Body of pancreas (tissue), 4 donors: Measurements from ENCODE around the gene TRIM28. TPM values are rescaled to one million over a fixed set of nuclear protein-coding genes. Genes with fewer than 3 reads are reported as not detected.

Experiments
- ATAC-seq: fragments of 150-250 bp; one replicate; pipeline ENCODE4 v1.9.1; 2016
- DNase-seq, 4 donors: peaks; one replicate each; pipeline ENCODE4 v3.0.0-alpha.2; 2019
- H3K27ac ChIP-seq, 4 donors: fragments of 200-600 bp; sonication (generic); 1 replicate in 3 of 4; 2 replicates in 1 of 4; pipeline versions ENCODE4 v1.5.1 to v1.6.1; 2016 to 2019; ENCODE audit warnings: mild to moderate bottlenecking in 1 of 4, mixed read lengths in 1 of 4, moderate library complexity in 1 of 4
- H3K27me3 ChIP-seq, 2 donors: fragments of 200-600 bp; sonication (generic); one replicate each; pipeline ENCODE4 v1.6.0; 2016; ENCODE audit warnings: mild to moderate bottlenecking in 1 of 2
- H3K36me3 ChIP-seq, 2 donors: fragments of 200-600 bp; sonication (generic); replicated peaks in 1 of 2; 2 replicates each; pipeline ENCODE4 v1.5.1; 2016; ENCODE audit warnings: low read depth in 2 of 2; ENCODE audit not compliant: insufficient read depth in 1 of 2
- H3K4me1 ChIP-seq: fragments of 200-600 bp; sonication (generic); one replicate; pipeline ENCODE4 v1.6.0; 2016
- H3K4me3 ChIP-seq, 2 donors: fragments of 200-600 bp; sonication (generic); 1 replicate in 1 of 2; 2 replicates in 1 of 2; pipeline ENCODE4 v1.5.1; 2016 to 2019
- H3K9me3 ChIP-seq, 3 donors: fragments of 200-600 bp; sonication (generic); 1 replicate in 2 of 3; 2 replicates in 1 of 3; pipeline ENCODE4 v1.5.1; 2016
- POLR2A ChIP-seq, 3 donors: fragments of 450-650 bp; IDR thresholded peaks; one replicate each; pipeline ENCODE4 v1.6.1; 2016; ENCODE audit warnings: antibody characterized with exemption in 3 of 3, mild to moderate bottlenecking in 2 of 3
- WGBS, 2 donors: methylation state at CpG; one replicate each; pipeline ENCODE4 v1.1.5; 2017; 5-methylcytosine and 5-hydroxymethylcytosine counted together
- intact Hi-C: fragments of 100-400 bp; cut with DNase I; formaldehyde crosslinking; loops from one replicate; pipeline ENCODE4 v1.15.1; 2023
- total RNA-seq, 2 donors: library from RNA; depleted of rRNA; stranded (reverse); fragments of >200 nt; gene quantifications; one replicate each; pipeline ENCODE4 v1.1.0, GENCODE V29; 2016
- TF ChIP-seq, protein P1 (sequence below), 7 experiments: fragments of 450-650 bp in 4 of 7; fragments of 200-600 bp in 3 of 7; sonication (generic) in 3 of 7; IDR thresholded peaks; one replicate each; pipeline ENCODE4 v1.5.1; 2016 to 2019; ENCODE audit warnings: antibody characterized with exemption in 7 of 7

Gene TRIM28
- total RNA-seq, 2 donors from 2014 or later: 244 to 273 TPM

- DNase-seq (peak in 2 of 4 donors; percentile 1 to 8), ATAC-seq (no peak)
- no peaks in the 10 kb centered on the region for H3K27me3 ChIP-seq
- TF ChIP-seq POLR2A (IDR thresholded peaks at IDR 0.05): no peak
- TF ChIP-seq, protein P1, sequence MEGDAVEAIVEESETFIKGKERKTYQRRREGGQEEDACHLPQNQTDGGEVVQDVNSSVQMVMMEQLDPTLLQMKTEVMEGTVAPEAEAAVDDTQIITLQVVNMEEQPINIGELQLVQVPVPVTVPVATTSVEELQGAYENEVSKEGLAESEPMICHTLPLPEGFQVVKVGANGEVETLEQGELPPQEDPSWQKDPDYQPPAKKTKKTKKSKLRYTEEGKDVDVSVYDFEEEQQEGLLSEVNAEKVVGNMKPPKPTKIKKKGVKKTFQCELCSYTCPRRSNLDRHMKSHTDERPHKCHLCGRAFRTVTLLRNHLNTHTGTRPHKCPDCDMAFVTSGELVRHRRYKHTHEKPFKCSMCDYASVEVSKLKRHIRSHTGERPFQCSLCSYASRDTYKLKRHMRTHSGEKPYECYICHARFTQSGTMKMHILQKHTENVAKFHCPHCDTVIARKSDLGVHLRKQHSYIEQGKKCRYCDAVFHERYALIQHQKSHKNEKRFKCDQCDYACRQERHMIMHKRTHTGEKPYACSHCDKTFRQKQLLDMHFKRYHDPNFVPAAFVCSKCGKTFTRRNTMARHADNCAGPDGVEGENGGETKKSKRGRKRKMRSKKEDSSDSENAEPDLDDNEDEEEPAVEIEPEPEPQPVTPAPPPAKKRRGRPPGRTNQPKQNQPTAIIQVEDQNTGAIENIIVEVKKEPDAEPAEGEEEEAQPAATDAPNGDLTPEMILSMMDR (IDR thresholded peaks at IDR 0.05): no peak
- no peaks in the 10 kb centered on the region for H3K9me3 ChIP-seq
- peaks cover 11% of the 10 kb centered on the region for H3K4me1 ChIP-seq
- intact Hi-C loops: no loop called here
- 81 to 86% methylated on average over 4 of the region's 4 CpGs for WGBS, 2 donors
- H3K36me3 ChIP-seq: no peaks in the 10 kb centered on the region
- no peak overlapping the region for H3K4me3 ChIP-seq
- no peak overlapping the region for H3K27ac ChIP-seq
Observed at GRCh38 chr19:58568453-58569130, 24.7 kb downstream of the TRIM28 start.

GRCh38 chr19:58569191-58569942 is 25.5 kb downstream of the TRIM28 start:
- 84 to 92% methylated on average over 5 to 6 of the region's 6 CpGs for WGBS, 2 donors
- no peak overlapping the region for H3K27ac ChIP-seq
- TF ChIP-seq POLR2A (IDR thresholded peaks at IDR 0.05): no peak
- TF ChIP-seq, protein P1 (IDR thresholded peaks at IDR 0.05): no peak
- ATAC-seq (no peak), DNase-seq (peak in 3 of 4 donors; percentile 1 to 10 (median 9))
- H3K4me1 ChIP-seq: peaks cover 17% of the 10 kb centered on the region
- intact Hi-C loops: no loop called here
- H3K4me3 ChIP-seq: no peak overlapping the region
- H3K36me3 ChIP-seq: no peaks in the 10 kb centered on the region
- no peaks in the 10 kb centered on the region for H3K27me3 ChIP-seq
- H3K9me3 ChIP-seq: no peaks in the 10 kb centered on the region

DNA sequence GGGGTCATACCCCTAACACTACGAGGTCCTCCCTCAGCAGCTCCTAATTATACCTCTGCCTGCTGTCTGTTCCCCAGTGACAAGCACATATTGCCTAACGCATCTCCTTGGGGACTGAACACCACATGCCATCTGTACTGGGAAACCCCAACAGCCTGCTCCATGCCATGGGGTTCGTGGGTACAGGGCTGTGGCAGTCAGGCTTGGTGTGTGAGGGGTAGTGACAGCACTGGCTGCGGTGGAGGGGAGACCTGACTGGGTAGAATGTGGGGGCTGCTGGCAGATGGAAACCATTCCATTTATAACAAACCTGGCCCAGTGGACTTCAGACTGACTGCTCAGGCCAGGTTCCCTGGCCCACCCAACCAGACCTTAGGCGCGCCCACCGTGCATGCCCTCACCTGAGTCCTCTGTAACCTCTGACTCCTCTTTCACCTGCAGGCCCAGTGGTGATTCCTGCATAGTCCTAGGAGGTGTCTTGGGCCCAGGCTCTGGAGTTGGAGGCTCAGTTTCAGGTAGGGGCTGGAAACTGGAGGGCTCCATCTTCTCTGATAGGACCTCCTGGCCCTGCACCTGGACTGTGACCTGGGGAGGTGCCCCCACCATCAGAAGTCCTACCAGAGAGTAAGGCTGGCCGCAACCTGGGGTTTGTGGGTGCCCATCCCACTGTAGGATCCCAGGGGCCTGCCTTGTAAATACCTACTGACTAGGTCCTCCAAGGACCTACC is 26.2 kb downstream of the TRIM28 start:
- WGBS, 2 donors: 88% methylated on average over 7 to 8 of the region's 8 CpGs
- Histone ChIP-seq H3K4me3 (no peak overlapping the region), H3K36me3 (no peaks in the 10 kb centered on the region)

DNA sequence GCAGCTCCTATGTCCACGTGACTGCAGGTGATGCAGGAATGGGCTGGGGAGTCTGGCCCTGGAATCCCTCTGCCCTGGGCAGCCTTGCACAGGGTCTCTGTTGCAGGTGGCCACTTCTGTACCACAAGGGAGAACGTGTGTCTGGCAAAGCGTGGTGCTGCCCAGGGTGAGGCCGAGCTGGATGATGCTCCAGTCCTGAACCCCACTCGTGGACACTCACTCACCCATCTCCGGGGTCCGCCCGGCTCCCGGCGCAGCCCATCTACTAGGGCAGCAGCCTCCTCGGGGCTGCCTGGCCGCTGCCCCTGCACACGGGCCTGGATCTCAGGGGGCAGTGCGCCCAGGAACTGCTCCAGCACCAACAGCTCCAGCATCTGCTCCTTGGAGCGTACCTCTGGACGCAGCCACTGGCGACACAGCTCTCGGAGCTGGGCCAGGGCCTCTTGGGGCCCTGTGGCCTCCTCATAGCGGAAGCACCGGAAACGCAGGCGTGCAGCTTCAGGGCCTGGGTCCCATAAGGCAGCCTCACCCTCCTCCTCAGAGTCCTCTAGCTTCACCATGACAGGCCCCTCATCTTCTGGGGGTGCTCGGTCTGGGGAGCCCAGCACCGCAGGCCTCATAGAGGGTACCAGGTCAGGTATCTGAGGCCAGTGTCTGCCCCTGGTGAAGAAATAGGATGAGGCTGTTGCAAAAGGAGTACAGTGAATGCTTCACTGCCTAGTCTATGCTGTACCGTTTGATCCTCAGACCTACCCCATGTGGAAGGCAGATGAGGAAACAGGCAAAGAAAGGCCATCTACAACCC is 27.1 kb downstream of the TRIM28 start:
- Histone ChIP-seq H3K9me3 (no peaks in the 10 kb centered on the region), H3K4me3 (no peak overlapping the region), H3K36me3 (no peaks in the 10 kb centered on the region), H3K27me3 (no peaks in the 10 kb centered on the region), H3K4me1 (peaks cover 19% of the 10 kb centered on the region), H3K27ac (no peak overlapping the region)
- TF ChIP-seq, protein P1 (IDR thresholded peaks at IDR 0.05): no peak
- no peak for TF ChIP-seq POLR2A (IDR thresholded peaks at IDR 0.05)
- ATAC-seq (no peak), DNase-seq (peak; percentile 1 to 14 (median 9))
- 88 to 95% methylated on average over 16 to 25 of the region's 25 CpGs for WGBS, 2 donors
- intact Hi-C loops: no loop called here

More for the DNA sequence above, 26.2 kb downstream of the TRIM28 start:
- no peaks in the 10 kb centered on the region for H3K9me3 ChIP-seq
- no peak for TF ChIP-seq POLR2A (IDR thresholded peaks at IDR 0.05)
- TF ChIP-seq, protein P1 (IDR thresholded peaks at IDR 0.05): no peak
- ATAC-seq (no peak), DNase-seq (peak; percentile 2 to 11 (median 6))
- intact Hi-C loops: no loop called here
- peaks cover 19% of the 10 kb centered on the region for H3K4me1 ChIP-seq
- H3K27ac ChIP-seq: no peak overlapping the region
- H3K27me3 ChIP-seq: no peaks in the 10 kb centered on the region
